Keratinocyte (primary cell): ENCODE data around the gene C21orf91. TPM values are rescaled to one million over a fixed set of nuclear protein-coding genes. Genes with fewer than 3 reads are reported as not detected.

Experiments
- DNase-seq: peaks from one replicate; pipeline ENCODE4 v3.0.0-alpha.2; 2011; ENCODE audit warnings: low read depth, missing footprints, low spot score
- FAIRE-seq: peaks from 2 replicates; lab custom pipeline; 2011; peaks lifted over from hg19 to GRCh38; lab: Jason Lieb, UNC
- H2AFZ ChIP-seq: 2 replicates; pipeline ENCODE4 v1.6.0; 2012; ENCODE audit warnings: low read length, control low read depth, inconsistent platforms; ENCODE audit not compliant: control insufficient read depth
- H3K27ac ChIP-seq: 2 replicates; pipeline ENCODE4 v1.5.1; 2011; ENCODE audit warnings: low read length; ENCODE audit not compliant: control insufficient read depth, insufficient read depth
- H3K27me3 ChIP-seq: 3 replicates; pipeline ENCODE4 v1.6.0; 2011; ENCODE audit warnings: low read length; ENCODE audit not compliant: control insufficient read depth, insufficient read depth; ENCODE audit errors: extremely low read depth
- H3K36me3 ChIP-seq, 2 experiments: 2 replicates in 1 of 2; 3 replicates in 1 of 2; pipeline ENCODE4 v1.5.1; 2011; ENCODE audit warnings: low read length in 2 of 2, mild to moderate bottlenecking in 1 of 2; ENCODE audit not compliant: control insufficient read depth in 2 of 2, insufficient read depth in 2 of 2; ENCODE audit errors: extremely low read depth in 1 of 2
- H3K4me1 ChIP-seq: 3 replicates; pipeline ENCODE4 v1.5.1; 2011; ENCODE audit warnings: low read length; ENCODE audit not compliant: control insufficient read depth, insufficient read depth; ENCODE audit errors: extremely low read depth
- H3K4me2 ChIP-seq: 3 replicates; pipeline ENCODE4 v1.6.0; 2011; ENCODE audit warnings: low read depth, low read length; ENCODE audit not compliant: control insufficient read depth, insufficient read depth; ENCODE audit errors: extremely low read depth
- H3K4me3 ChIP-seq, 3 experiments: fragments of 200-600 bp in 1 of 3; sonication (generic) in 1 of 3; 2 replicates in 2 of 3; 3 replicates in 1 of 3; pipeline ENCODE4 v1.5.1; 2011 to 2016; ENCODE audit warnings: low read length in 3 of 3, mild to moderate bottlenecking in 3 of 3, control low read depth in 2 of 3, inconsistent platforms in 1 of 3, low read depth in 1 of 3, mixed read lengths in 1 of 3, mixed run types in 1 of 3, moderate library complexity in 1 of 3; ENCODE audit not compliant: control insufficient read depth in 2 of 3, insufficient read depth in 2 of 3; ENCODE audit errors: extremely low read depth in 1 of 3
- H3K79me2 ChIP-seq: 2 replicates; pipeline ENCODE4 v1.6.0; 2012; ENCODE audit warnings: low read length; ENCODE audit not compliant: control insufficient read depth, insufficient read depth
- H3K9ac ChIP-seq: 3 replicates; pipeline ENCODE4 v1.6.0; 2011; ENCODE audit warnings: low read length; ENCODE audit not compliant: control insufficient read depth, insufficient read depth; ENCODE audit errors: extremely low read depth
- H3K9me1 ChIP-seq: 3 replicates; pipeline ENCODE4 v1.6.0; 2011; ENCODE audit warnings: low read length; ENCODE audit not compliant: control insufficient read depth, insufficient read depth; ENCODE audit errors: extremely low read depth
- H3K9me3 ChIP-seq: 2 replicates; pipeline ENCODE4 v1.5.1; 2012; ENCODE audit warnings: low read depth, low read length; ENCODE audit not compliant: control insufficient read depth
- H4K20me1 ChIP-seq: 3 replicates; pipeline ENCODE4 v1.6.0; 2011; ENCODE audit warnings: low read length; ENCODE audit not compliant: control insufficient read depth, insufficient read depth; ENCODE audit errors: extremely low read depth
- CTCF ChIP-seq, 3 experiments: IDR thresholded peaks in 1 of 3; conservative IDR thresholded peaks in 1 of 3; optimal IDR thresholded peaks in 1 of 3; 2 replicates in 2 of 3; 3 replicates in 1 of 3; pipeline versions ENCODE3 to v1.5.1; 2011; ENCODE audit warnings: low read length in 3 of 3, mild to moderate bottlenecking in 3 of 3, moderate library complexity in 2 of 3, control low read depth in 1 of 3, inconsistent platforms in 1 of 3; ENCODE audit not compliant: insufficient read depth in 2 of 3; ENCODE audit errors: extremely low read depth in 1 of 3
- EZH2 ChIP-seq: IDR thresholded peaks from one replicate; pipeline ENCODE4 v1.6.1; 2012; ENCODE audit warnings: inconsistent platforms, mild to moderate bottlenecking, low read length, moderate library complexity
- dilution Hi-C: fragments of 300-500 bp; cut with MboI; formaldehyde crosslinking; loops from one replicate; pipeline ENCODE4 v1.7.0; 2020; ENCODE audit warnings: low sequenced_read_pairs; ENCODE audit not compliant: extremely low pct_ligation_motif_present
- polyA plus RNA-seq, 5 experiments: library from polyadenylated mRNA; depleted of rRNA in 3 of 5; stranded (reverse) in 3 of 5; stranded (forward) in 1 of 5; unstranded in 1 of 5; fragments of >200 nt; gene quantifications; 1 replicate in 1 of 5; 2 replicates in 3 of 5; 3 replicates in 1 of 5; pipeline versions ENCODE4 v1.2.1 to v1.2.3, GENCODE V29; 2011 to 2012; ENCODE audit warnings: missing spikeins in 2 of 5, low read depth in 1 of 5, low replicate concordance in 1 of 5

The C21orf91 gene
- polyA plus RNA-seq, 1 donor (not counting 4 experiments of a cell fraction or from before 2014, with no cell fraction given) = 28.2 TPM

- Histone ChIP-seq H3K36me3 (peaks cover 2 to 3% of the 10 kb centered on the region in 2 experiments), H3K4me3 (no peak overlapping the region), H3K9me1 (no peaks in the 10 kb centered on the region), H3K9ac (no peak overlapping the region), H3K27ac (no peak overlapping the region), H4K20me1 (no peaks in the 10 kb centered on the region), H3K79me2 (no peaks in the 10 kb centered on the region), H2AFZ (no peak overlapping the region), H3K27me3 (no peaks in the 10 kb centered on the region), H3K4me2 (no peak overlapping the region), H3K9me3 (no peaks in the 10 kb centered on the region), H3K4me1 (peaks cover 16% of the 10 kb centered on the region)
- TF ChIP-seq CTCF (optimal IDR thresholded peaks at IDR 0.05 in 1 of 3, IDR thresholded peaks at IDR 0.05 in 1 of 3, conservative IDR thresholded peaks at IDR 0.05 in 1 of 3; ENCODE audit: extremely low read depth in 1 of 3, insufficient read depth in 2 of 3, low read length in 3 of 3) (no peak), EZH2 (no peak)
- FAIRE-seq (no peak), DNase-seq (no peak)
- dilution Hi-C loops = no loop called here
These were observed 36.2 kb downstream of the C21orf91 start for GRCh38 chr21:17783003-17783402.

GRCh38 chr21:17782051-17782450 lies 37.1 kb downstream of the C21orf91 start:
- DNase-seq = no peak
- Histone ChIP-seq H3K27ac (no peak overlapping the region), H3K79me2 (no peaks in the 10 kb centered on the region), H3K27me3 (no peaks in the 10 kb centered on the region), H4K20me1 (no peaks in the 10 kb centered on the region), H3K9me1 (no peaks in the 10 kb centered on the region), H3K9ac (no peak overlapping the region), H3K9me3 (no peaks in the 10 kb centered on the region), H2AFZ (no peak overlapping the region), H3K4me3 (no peak overlapping the region), H3K36me3 (peaks cover 2 to 3% of the 10 kb centered on the region in 2 experiments), H3K4me1 (peaks cover 16% of the 10 kb centered on the region), H3K4me2 (no peak overlapping the region)
- dilution Hi-C loops = no loop called here
- TF ChIP-seq EZH2 (no peak), CTCF (optimal IDR thresholded peaks at IDR 0.05 in 1 of 3, IDR thresholded peaks at IDR 0.05 in 1 of 3, conservative IDR thresholded peaks at IDR 0.05 in 1 of 3; ENCODE audit: extremely low read depth in 1 of 3, insufficient read depth in 2 of 3, low read length in 3 of 3) (no peak)
- no peak for FAIRE-seq
